Right atrium auricular region (tissue), 2 donors: ENCODE measurements around the gene ABI2. TPM values are rescaled to one million over a fixed set of nuclear protein-coding genes. Genes with fewer than 3 reads are reported as not detected.

ENCODE experiments used
- DNase-seq: peaks from one replicate; pipeline ENCODE4 v3.0.0-alpha.2; 2019; ENCODE audit warnings: low spot score
- H3K27ac ChIP-seq, 2 donors: fragments of 200-600 bp; sonication (generic); 1 replicate in 1 of 2; 2 replicates in 1 of 2; pipeline ENCODE4 v1.5.1; 2016 to 2019
- H3K27me3 ChIP-seq, 2 donors: fragments of 200-600 bp; sonication (generic); one replicate each; pipeline versions ENCODE4 v1.5.1 to v1.6.0; 2017 to 2019
- H3K36me3 ChIP-seq: fragments of 200-600 bp; sonication (generic); one replicate; pipeline ENCODE4 v1.5.1; 2016
- H3K4me1 ChIP-seq, 2 donors: fragments of 200-600 bp; sonication (generic); one replicate each; pipeline versions ENCODE4 v1.5.1 to v1.6.0; 2017 to 2019
- H3K4me3 ChIP-seq, 2 donors: fragments of 200-600 bp; sonication (generic); 1 replicate in 1 of 2; 2 replicates in 1 of 2; pipeline ENCODE4 v1.5.1; 2017 to 2019; ENCODE audit warnings: mild to moderate bottlenecking in 1 of 2, moderate library complexity in 1 of 2
- H3K9me3 ChIP-seq, 2 donors: fragments of 200-600 bp; sonication (generic); one replicate each; pipeline ENCODE4 v1.5.1; 2019
- CTCF ChIP-seq, 2 donors: fragments of 200-600 bp; sonication (generic); IDR thresholded peaks; one replicate each; pipeline ENCODE4 v1.5.1; 2019; ENCODE audit warnings: antibody characterized with exemption in 2 of 2
- total RNA-seq, 2 donors: library from RNA; depleted of rRNA; stranded (reverse); fragments of >200 nt; gene quantifications; one replicate each; pipeline ENCODE4 v1.1.0, GENCODE V29; 2016

Gene ABI2
- total RNA-seq, 2 donors from 2014 or later, result 41.5 to 52.0 TPM

GRCh38 chr2:203490391-203490790, 162.2 kb downstream of the ABI2 start:
- no peaks in the 10 kb centered on the region for H3K9me3 ChIP-seq
- H3K36me3 ChIP-seq, result peaks cover 10% of the 10 kb centered on the region

DNA sequence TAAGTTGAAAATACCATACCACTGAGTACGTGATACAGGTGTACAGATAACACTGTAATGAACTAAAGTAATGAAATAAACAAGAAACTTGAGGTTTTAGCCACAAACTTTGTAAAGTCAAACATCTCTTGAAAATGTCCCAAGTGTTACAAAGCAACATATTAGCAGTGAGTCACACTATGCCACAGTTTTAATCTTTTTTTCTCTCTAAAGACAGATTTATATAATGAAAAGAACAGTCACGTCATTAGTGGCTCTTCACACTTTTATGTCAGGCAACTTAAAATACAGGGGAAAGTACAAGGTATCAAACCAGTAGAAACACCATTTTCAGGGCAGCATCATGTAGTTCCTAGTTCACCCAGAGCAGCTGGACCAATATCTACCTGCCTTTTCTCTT, 164.8 kb downstream of the ABI2 start:
- peaks cover 10% of the 10 kb centered on the region for H3K36me3 ChIP-seq
- peaks cover 0 to 2% of the 10 kb centered on the region in 2 donors for H3K4me1 ChIP-seq
- H3K4me3 ChIP-seq, result no peak overlapping the region
- H3K9me3 ChIP-seq, result no peaks in the 10 kb centered on the region
- TF ChIP-seq CTCF (IDR thresholded peaks at IDR 0.05), result no peak
- no peak for DNase-seq
- H3K27ac ChIP-seq, result no peak overlapping the region
- no peaks in the 10 kb centered on the region for H3K27me3 ChIP-seq

More at GRCh38 chr2:203490391-203490790, 162.2 kb downstream of the ABI2 start:
- H3K4me3 ChIP-seq, result no peak overlapping the region
- no peaks in the 10 kb centered on the region for H3K27me3 ChIP-seq
- TF ChIP-seq CTCF (IDR thresholded peaks at IDR 0.05), result no peak
- H3K27ac ChIP-seq, result no peak overlapping the region
- no peak for DNase-seq
- H3K4me1 ChIP-seq, result no peaks in the 10 kb centered on the region

Other genes starting within 250 kb of the ABI2 start
- 10 to 100 TPM; 13.3 to 20.0 TPM for gene CYP20A1, start 89.4 kb upstream of the ABI2 start, total RNA-seq
- gene RAPH1, start 206.9 kb downstream of the ABI2 start, total RNA-seq, result 10 to 100 TPM; 17.4 to 18.7 TPM